ENCODE data around the gene BRD7.

The BRD7 gene

DNA sequence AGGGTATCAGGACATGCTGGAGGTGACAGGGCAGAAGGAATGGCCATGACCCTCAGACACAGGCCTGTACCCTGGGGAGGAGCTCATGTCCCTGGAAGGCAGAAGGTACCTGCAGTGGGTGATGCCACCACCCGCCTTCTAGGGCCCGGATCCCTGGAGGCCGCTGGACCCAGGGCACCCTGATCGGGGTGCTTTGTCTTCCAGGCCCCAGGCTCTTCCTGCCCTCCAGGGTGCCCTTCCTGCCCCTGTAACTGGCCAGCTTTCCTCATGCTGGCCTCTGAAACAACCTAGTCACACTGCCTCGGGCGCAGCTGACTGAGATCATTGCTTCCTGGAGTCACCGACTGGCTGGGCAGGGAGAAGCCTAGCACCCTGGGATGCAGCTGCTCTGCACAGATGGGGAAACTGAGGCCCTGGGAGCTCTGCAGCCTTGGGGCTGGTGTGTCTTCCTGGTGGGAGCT is 96.6 kb downstream of the BRD7 start:
- Histone ChIP-seq H3K36me3 (ENCODE audit: control insufficient read depth, insufficient read depth, low read length) (peaks cover 3% of the 10 kb centered on the region), H3K27me3 (replicated peaks; ENCODE audit: control insufficient read depth, insufficient read depth, low read length) (no peaks in the 10 kb centered on the region), H3K4me3 (replicated peaks; ENCODE audit: low read depth, low read length) (no peak overlapping the region)
- TF ChIP-seq, protein P1, sequence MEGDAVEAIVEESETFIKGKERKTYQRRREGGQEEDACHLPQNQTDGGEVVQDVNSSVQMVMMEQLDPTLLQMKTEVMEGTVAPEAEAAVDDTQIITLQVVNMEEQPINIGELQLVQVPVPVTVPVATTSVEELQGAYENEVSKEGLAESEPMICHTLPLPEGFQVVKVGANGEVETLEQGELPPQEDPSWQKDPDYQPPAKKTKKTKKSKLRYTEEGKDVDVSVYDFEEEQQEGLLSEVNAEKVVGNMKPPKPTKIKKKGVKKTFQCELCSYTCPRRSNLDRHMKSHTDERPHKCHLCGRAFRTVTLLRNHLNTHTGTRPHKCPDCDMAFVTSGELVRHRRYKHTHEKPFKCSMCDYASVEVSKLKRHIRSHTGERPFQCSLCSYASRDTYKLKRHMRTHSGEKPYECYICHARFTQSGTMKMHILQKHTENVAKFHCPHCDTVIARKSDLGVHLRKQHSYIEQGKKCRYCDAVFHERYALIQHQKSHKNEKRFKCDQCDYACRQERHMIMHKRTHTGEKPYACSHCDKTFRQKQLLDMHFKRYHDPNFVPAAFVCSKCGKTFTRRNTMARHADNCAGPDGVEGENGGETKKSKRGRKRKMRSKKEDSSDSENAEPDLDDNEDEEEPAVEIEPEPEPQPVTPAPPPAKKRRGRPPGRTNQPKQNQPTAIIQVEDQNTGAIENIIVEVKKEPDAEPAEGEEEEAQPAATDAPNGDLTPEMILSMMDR (IDR thresholded peaks at IDR 0.05; ENCODE audit: insufficient read depth, low read length, poor library complexity, severe bottlenecking) = no peak
- DNase-seq (ENCODE audit: extremely low read depth, insufficient read length) = no peak

DNA sequence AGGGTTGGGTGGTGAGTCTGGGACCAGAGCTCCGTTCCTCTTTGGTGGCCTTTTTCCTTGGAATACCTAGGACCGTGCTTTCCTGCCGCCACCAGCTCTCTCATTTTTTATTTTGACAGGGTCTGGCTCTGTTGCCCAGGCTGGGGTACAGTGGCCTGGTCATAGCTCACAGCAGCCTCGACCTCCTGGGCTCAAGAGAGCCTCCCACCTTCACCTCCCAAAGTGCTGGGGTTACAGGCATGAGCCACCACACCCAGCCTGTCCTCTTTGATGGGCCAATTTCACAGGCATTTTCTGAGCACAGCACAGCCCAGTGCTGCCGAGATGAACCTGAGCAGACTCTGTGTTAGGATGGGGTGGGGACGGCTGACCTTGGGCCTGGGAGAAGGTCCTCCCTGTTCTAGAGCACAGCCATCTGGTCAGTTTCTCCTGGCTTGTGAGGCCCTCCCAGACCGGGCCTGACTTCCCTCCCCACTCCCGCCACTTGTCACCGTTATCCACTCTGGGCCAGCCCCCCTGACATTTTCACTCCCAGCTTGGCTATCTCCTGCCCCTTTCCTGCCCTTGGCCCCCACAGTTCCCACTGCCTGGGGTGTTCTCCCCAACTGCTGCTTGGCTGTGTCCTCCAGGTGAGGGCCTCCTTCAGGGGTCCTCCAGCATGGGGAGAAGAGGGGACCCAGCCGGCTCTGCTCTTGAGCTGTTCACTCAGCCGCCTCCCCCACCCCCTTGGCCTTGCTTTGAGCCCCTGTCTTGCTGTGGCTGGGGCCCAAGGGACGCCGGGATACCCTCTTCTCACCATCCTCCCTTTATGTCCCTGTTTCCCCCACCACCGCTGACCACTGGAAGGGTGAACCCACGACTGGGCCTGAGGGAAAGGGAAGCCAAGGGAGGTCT is 97.4 kb downstream of the BRD7 start:
- TF ChIP-seq, protein P1 (IDR thresholded peaks at IDR 0.05; ENCODE audit: insufficient read depth, low read length, poor library complexity, severe bottlenecking) = no peak
- no peak for DNase-seq (ENCODE audit: extremely low read depth, insufficient read length)

DNA sequence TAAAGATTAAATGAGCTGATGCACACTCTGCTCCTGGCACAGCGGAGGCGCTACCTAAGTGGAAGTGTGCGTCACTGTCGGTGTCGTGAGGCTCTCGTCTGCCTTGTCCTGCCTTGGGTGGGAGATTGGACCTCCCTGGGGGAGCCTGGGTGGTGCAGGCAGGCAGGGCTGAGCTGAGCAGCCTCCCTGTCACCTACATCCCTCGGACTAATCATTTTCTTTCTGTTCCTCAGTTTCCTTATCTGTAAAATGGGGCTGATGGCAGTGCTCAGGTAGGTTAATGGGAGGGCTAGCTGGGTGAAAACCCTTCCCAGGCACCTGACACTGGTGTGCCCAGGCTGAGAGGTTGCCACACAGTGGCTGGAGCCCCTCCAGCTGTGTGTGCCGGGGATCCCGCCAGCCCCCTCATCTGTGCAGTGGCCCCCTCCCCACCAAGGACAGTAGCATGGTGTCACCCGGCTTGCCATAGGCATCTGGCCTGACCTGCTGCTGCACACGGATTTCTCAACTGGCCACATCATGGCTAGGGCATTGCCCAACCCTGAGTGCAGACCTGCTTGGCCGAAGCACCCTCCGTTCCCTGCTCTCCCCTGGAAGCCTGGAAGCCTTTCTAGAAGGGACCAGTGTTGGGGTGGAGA is 98.2 kb downstream of the BRD7 start:
- TF ChIP-seq, protein P1 (IDR thresholded peaks at IDR 0.05; ENCODE audit: insufficient read depth, low read length, poor library complexity, severe bottlenecking) = no peak
- Histone ChIP-seq H3K36me3 (ENCODE audit: control insufficient read depth, insufficient read depth, low read length) (no peaks in the 10 kb centered on the region; the same call in 1 of the 2 replicates), H3K27me3 (replicated peaks; ENCODE audit: control insufficient read depth, insufficient read depth, low read length) (no peaks in the 10 kb centered on the region), H3K4me3 (replicated peaks; ENCODE audit: low read depth, low read length) (no peak overlapping the region)
- DNase-seq (ENCODE audit: extremely low read depth, insufficient read length) = no peak

More for the DNA sequence above, 97.4 kb downstream of the BRD7 start:
- Histone ChIP-seq H3K4me3 (replicated peaks; ENCODE audit: low read depth, low read length) (no peak overlapping the region), H3K36me3 (ENCODE audit: control insufficient read depth, insufficient read depth, low read length) (peaks cover 3% of the 10 kb centered on the region), H3K27me3 (replicated peaks; ENCODE audit: control insufficient read depth, insufficient read depth, low read length) (no peaks in the 10 kb centered on the region)

DNA sequence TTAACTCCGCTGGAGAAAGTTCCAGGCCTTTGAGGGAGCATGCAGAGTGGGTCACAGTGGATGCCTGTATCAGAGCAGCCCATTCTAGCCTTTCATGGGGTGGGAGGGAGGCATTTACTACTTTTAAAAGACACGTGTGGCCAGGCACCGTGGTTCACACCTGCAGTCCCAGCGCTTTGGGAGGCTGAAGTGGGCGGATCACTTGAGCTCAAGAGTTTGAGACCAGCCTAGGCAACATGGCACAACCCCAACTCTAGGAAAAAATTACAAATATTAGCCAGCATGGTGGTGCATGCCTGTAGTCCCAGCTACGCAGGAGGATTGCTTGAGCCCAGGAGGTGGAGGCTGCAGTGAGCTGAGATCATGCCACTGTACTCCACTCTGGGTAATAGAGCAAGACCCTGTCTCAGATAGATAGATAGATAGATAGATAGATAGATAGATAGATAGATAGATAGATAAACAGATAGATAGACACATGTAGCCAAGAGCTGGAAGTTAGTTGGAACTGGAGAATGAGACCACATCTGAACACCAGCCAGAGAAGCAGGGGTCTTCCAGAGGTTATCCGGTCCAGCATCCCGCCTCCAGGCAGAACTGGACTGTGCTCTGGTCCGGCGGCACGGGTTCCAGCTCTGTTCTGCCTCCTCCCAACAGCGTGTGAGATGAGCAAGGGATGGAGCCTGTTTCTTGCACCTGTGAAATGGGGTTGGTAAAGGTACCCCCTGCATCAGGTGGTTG is 98.8 kb downstream of the BRD7 start:
- no peaks in the 10 kb centered on the region for H3K27me3 ChIP-seq (replicated peaks; ENCODE audit: control insufficient read depth, insufficient read depth, low read length)
- no peak overlapping the region for H3K4me3 ChIP-seq (replicated peaks; ENCODE audit: low read depth, low read length)
- TF ChIP-seq, protein P1 (IDR thresholded peaks at IDR 0.05; ENCODE audit: insufficient read depth, low read length, poor library complexity, severe bottlenecking) = no peak
- DNase-seq (ENCODE audit: extremely low read depth, insufficient read length) = no peak
- H3K36me3 ChIP-seq (ENCODE audit: control insufficient read depth, insufficient read depth, low read length) = no peaks in the 10 kb centered on the region; the same call in 1 of the 2 replicates

DNA sequence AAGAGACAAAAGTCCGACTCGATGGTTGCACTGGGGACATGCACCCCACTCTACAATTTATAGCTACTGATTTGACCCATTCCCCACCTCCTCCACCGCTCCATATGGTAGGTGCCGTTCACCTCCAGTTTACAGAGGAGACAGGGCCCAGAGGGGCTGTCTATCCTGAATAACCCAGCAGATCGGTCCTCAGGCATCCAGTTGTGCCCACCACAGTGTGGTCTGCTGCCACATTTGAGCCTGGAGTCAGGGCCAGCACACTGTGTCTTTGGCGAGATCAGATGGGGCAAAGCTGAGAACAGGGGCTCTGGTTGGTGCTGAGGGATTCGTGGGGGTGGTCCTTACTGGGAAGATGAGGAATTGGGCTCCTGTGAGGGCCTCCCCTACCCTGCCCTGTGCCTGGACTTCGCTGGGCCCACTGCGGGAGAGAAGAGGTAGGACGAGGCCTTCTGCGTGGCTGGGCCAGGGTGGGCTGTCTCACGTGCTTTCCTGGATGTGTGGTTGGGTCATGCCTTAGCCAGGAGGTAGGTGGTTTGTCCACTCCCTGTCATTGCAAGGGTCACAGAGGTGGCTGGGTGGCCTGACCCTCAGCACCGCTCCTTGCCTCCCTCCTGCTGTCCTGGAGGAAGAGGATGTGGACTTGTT is 99.6 kb downstream of the BRD7 start:
- Histone ChIP-seq H3K36me3 (ENCODE audit: control insufficient read depth, insufficient read depth, low read length) (no peaks in the 10 kb centered on the region; the same call in 1 of the 2 replicates), H3K27me3 (replicated peaks; ENCODE audit: control insufficient read depth, insufficient read depth, low read length) (no peaks in the 10 kb centered on the region), H3K4me3 (replicated peaks; ENCODE audit: low read depth, low read length) (no peak overlapping the region)
- DNase-seq (ENCODE audit: extremely low read depth, insufficient read length) = no peak
- TF ChIP-seq, protein P1 (IDR thresholded peaks at IDR 0.05; ENCODE audit: insufficient read depth, low read length, poor library complexity, severe bottlenecking) = no peak

Measured in GM06990 (cell line).